ENCODE results near the gene MSH4. TPM values are rescaled to one million over a fixed set of nuclear protein-coding genes. Genes with fewer than 3 reads are reported as not detected.

MSH4 gene
- total and polyA plus RNA-seq, 10 donors, result 0.17 to 0.85 (median 0.33) TPM

GRCh38 chr1:75953461-75953860 lies 156.8 kb downstream of the MSH4 start:
- 90 to 98% (median 95%) methylated on average over 4 of the region's 4 CpGs for WGBS, 5 donors
- intact Hi-C loops (cut with DNase I; ENCODE audit: low total_unique reads), result no loop called here
- no peak for TF ChIP-seq POLR2AphosphoS5 (IDR thresholded peaks at IDR 0.05)
- TF ChIP-seq POLR2A (IDR thresholded peaks at IDR 0.05), result no peak
- TF ChIP-seq CTCF (IDR thresholded peaks at IDR 0.05 in 8 of 11, conservative IDR thresholded peaks at IDR 0.05 in 3 of 11), result no peak
- no peaks in the 10 kb centered on the region for H3K36me3 ChIP-seq
- H3K9me3 ChIP-seq, result no peaks in the 10 kb centered on the region
- H3K27ac ChIP-seq, result no peak overlapping the region
- H3K4me3 ChIP-seq, result no peak overlapping the region
- H3K27me3 ChIP-seq (replicated peaks in 1 of 7), result no peaks in the 10 kb centered on the region
- DNase-seq, result no peak
- no peaks in the 10 kb centered on the region for H3K4me1 ChIP-seq

DNA sequence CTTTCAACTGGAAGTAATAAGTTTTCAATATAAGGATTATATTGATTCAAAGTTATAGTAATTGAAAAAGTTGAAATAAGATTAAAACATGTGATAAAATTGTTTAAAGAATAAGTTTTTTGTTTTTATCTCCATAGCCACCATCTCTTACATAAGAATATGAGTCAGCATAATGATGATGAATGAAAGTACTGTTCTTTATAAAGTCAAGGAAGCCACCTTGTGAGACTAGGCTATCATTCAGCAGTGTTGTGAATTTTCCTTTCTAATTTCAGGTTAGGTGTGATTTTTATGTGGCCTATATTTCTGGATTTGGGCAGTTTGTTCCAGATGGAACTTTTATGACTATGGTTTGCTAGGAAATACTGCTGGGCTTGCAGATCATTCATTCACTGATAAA lies 157.9 kb downstream of the MSH4 start:
- H3K9me3 ChIP-seq, result no peaks in the 10 kb centered on the region
- no peaks in the 10 kb centered on the region for H3K4me1 ChIP-seq
- TF ChIP-seq POLR2A (IDR thresholded peaks at IDR 0.05) (no peak), POLR2AphosphoS5 (IDR thresholded peaks at IDR 0.05) (no peak), CTCF (IDR thresholded peaks at IDR 0.05 in 8 of 11, conservative IDR thresholded peaks at IDR 0.05 in 3 of 11) (no peak)
- no peaks in the 10 kb centered on the region for H3K27me3 ChIP-seq (replicated peaks in 1 of 7)
- intact Hi-C loops (cut with DNase I; ENCODE audit: low total_unique reads), result no loop called here
- DNase-seq, result no peak
- no peaks in the 10 kb centered on the region for H3K36me3 ChIP-seq
- no peak overlapping the region for H3K4me3 ChIP-seq
- H3K27ac ChIP-seq, result no peak overlapping the region

Small RNA genes within 50 kb of the gene (small RNA-seq; reads per million reads assigned to genes)
- gene SNORD45A (0 reads per million in 4 donors), gene SNORD45B (0 reads per million in 4 donors), gene SNORD45C (0 reads per million in 4 donors)

Other genes starting within 250 kb of the MSH4 start
- gene SLC44A5, start 185.8 kb upstream of the MSH4 start, total RNA-seq, result 1 to 10 TPM in 3 of 7 donors, under 1 TPM in 4; 0.28 to 4.0 (median 0.98) TPM
- gene SLC44A5, start 185.8 kb upstream of the MSH4 start, polyA plus RNA-seq, result 1 to 10 TPM in 1 of 3 donors, under 1 TPM in 2; 0.30 to 1.2 (median 0.76) TPM
- gene ACADM, start 72.2 kb upstream of the MSH4 start, total RNA-seq, result 10 to 100 TPM; 50.2 to 74.4 (median 55.0) TPM
- 10 to 100 TPM; 25.8 to 46.6 (median 28.9) TPM for gene ACADM, start 72.2 kb upstream of the MSH4 start, polyA plus RNA-seq
- 10 to 100 TPM; 55.2 to 94.8 (median 78.2) TPM for gene RABGGTB, start 10.6 kb upstream of the MSH4 start, total RNA-seq
- 10 to 100 TPM; 59.9 to 85.0 (median 69.8) TPM for gene RABGGTB, start 10.6 kb upstream of the MSH4 start, polyA plus RNA-seq
- not detected for gene ASB17, start 135.5 kb downstream of the MSH4 start, total RNA-seq
- gene ASB17, start 135.5 kb downstream of the MSH4 start, polyA plus RNA-seq, result under 1 TPM in 1 of 3 donors, not detected in 2; 0.32 TPM

Measured in spleen (tissue), 11 donors.